Mammary epithelial cell (primary cell): ENCODE results near the gene ARHGAP15.

Experiments used
- CTCF ChIP-seq, 2 donors: IDR thresholded peaks in 1 of 2; conservative IDR thresholded peaks in 1 of 2; 2 replicates each; pipeline ENCODE4 v1.5.1; 2011 to 2012; ENCODE audit warnings: inconsistent platforms in 2 of 2, low read length in 2 of 2, mild to moderate bottlenecking in 2 of 2, control low read depth in 1 of 2, low read depth in 1 of 2; ENCODE audit not compliant: insufficient read depth in 1 of 2; ENCODE audit errors: extremely low read depth in 1 of 2
- EZH2 ChIP-seq: IDR thresholded peaks from 2 replicates; pipeline ENCODE4 v1.6.1; 2012; ENCODE audit warnings: low read length, inconsistent platforms, borderline replicate concordance

GRCh38 chr2:143692162-143692561, 562.9 kb downstream of the ARHGAP15 start:
- TF ChIP-seq EZH2 = no peak
- TF ChIP-seq CTCF (conservative IDR thresholded peaks at IDR 0.05 in 1 of 2, IDR thresholded peaks at IDR 0.05 in 1 of 2; ENCODE audit: extremely low read depth in 1 of 2, insufficient read depth in 1 of 2, low read depth in 1 of 2, low read length in 2 of 2) = no peak
